Lower leg skin (tissue), 4 donors: ENCODE results near the gene GPR78. TPM values are rescaled to one million over a fixed set of nuclear protein-coding genes. Genes with fewer than 3 reads are reported as not detected.

Experiments used
- DNase-seq, 2 donors: peaks; one replicate each; pipeline ENCODE4 v3.0.0-alpha.2; 2019; ENCODE audit warnings: low spot score in 2 of 2
- H3K4me3 ChIP-seq: fragments of 200-600 bp; sonication (generic); 2 replicates; pipeline ENCODE4 v1.5.1; 2017; ENCODE audit warnings: mild to moderate bottlenecking, low read depth; ENCODE audit not compliant: poor library complexity, severe bottlenecking
- CTCF ChIP-seq, 3 donors: fragments of 450-650 bp; IDR thresholded peaks; one replicate each; pipeline ENCODE4 v1.5.1; 2016; ENCODE audit warnings: antibody characterized with exemption in 3 of 3, mild to moderate bottlenecking in 3 of 3, moderate library complexity in 2 of 3
- POLR2A ChIP-seq, 2 donors: fragments of 450-650 bp; IDR thresholded peaks; one replicate each; pipeline ENCODE4 v1.6.1; 2016 to 2017; ENCODE audit warnings: antibody characterized with exemption in 2 of 2, mild to moderate bottlenecking in 1 of 2, moderate library complexity in 1 of 2
- WGBS, 2 donors: methylation state at CpG; one replicate each; pipeline ENCODE4 v1.1.5; 2018; 5-methylcytosine and 5-hydroxymethylcytosine counted together
- intact Hi-C: fragments of 100-400 bp; cut with DNase I; formaldehyde crosslinking; loops from one replicate; pipeline ENCODE4 v1.15.0; 2023; ENCODE audit warnings: low total_unique reads
- total RNA-seq, 4 donors: library from RNA; depleted of rRNA; stranded (reverse); fragments of >200 nt; gene quantifications; one replicate each; pipeline ENCODE4 v1.1.0, GENCODE V29; 2016

Gene GPR78
- total RNA-seq, 4 donors from 2014 or later: not detected

- DNase-seq: no peak
- H3K4me3 ChIP-seq: no peak overlapping the region
- intact Hi-C loops: no loop called here
- whole genome bisulfite sequencing, 2 donors: 81 to 87% methylated on average over 6 to 7 of the region's 7 CpGs
- no peak for TF ChIP-seq POLR2A (IDR thresholded peaks at IDR 0.05)
- no peak for TF ChIP-seq CTCF (IDR thresholded peaks at IDR 0.05)
These were observed 43.7 kb upstream of the GPR78 start for GRCh38 chr4:8536467-8536866.

GRCh38 chr4:8537041-8537461 is 43.1 kb upstream of the GPR78 start:
- H3K4me3 ChIP-seq: no peak overlapping the region
- peak; percentile 62 to 90 for DNase-seq
- 11 to 18% methylated on average over 9 of the region's 9 CpGs for WGBS, 2 donors
- intact Hi-C loops: no loop called here
- TF ChIP-seq POLR2A (IDR thresholded peaks at IDR 0.05) (no peak), CTCF (IDR thresholded peaks at IDR 0.05) (no peak)

GRCh38 chr4:8538076-8538702 is 42.0 kb upstream of the GPR78 start:
- no peak for DNase-seq
- TF ChIP-seq CTCF (IDR thresholded peaks at IDR 0.05): no peak
- no peak for TF ChIP-seq POLR2A (IDR thresholded peaks at IDR 0.05)
- intact Hi-C loops: no loop called here
- no peak overlapping the region for H3K4me3 ChIP-seq
- WGBS, 2 donors: 92 to 94% methylated on average over 12 of the region's 12 CpGs

- no peak for TF ChIP-seq POLR2A (IDR thresholded peaks at IDR 0.05)
- no peak for TF ChIP-seq CTCF (IDR thresholded peaks at IDR 0.05)
- H3K4me3 ChIP-seq: no peak overlapping the region
- intact Hi-C loops: no loop called here
- WGBS, 2 donors: 79 to 82% methylated on average over 15 of the region's 15 CpGs
- no peak for DNase-seq
These were observed 41.3 kb upstream of the GPR78 start for GRCh38 chr4:8538703-8539567.

GRCh38 chr4:8539661-8540060 is 40.5 kb upstream of the GPR78 start:
- no peak overlapping the region for H3K4me3 ChIP-seq
- DNase-seq: no peak
- WGBS, 2 donors: 81 to 84% methylated on average over 5 of the region's 5 CpGs
- TF ChIP-seq POLR2A (IDR thresholded peaks at IDR 0.05) (no peak), CTCF (IDR thresholded peaks at IDR 0.05) (no peak)
- intact Hi-C loops: no loop called here
